ENCODE results near the gene SMYD4.
"Not testable (repeated sequence)": the region's sequence is repeated elsewhere in the genome, so short reads cannot be mapped to it uniquely, and the experiment has no call there.

SMYD4 gene
- 1.2 to 24.3 (median 14.1) reads per million in 18 experiments for total RNA-seq

GRCh38 chr17:1829592-1830257 is at the start of gene SMYD4, which contains the start of gene RPA1:
Gene SMYD4, minus strand, starts transcription at chr17:1829902. Its CDS starts 1,908 bp downstream, at chr17:1827994.
Gene RPA1, plus strand, starts transcription at chr17:1830005. Its CDS starts 89 bp downstream, at chr17:1830094.
- peak; percentile 90 to 93 for DNase-seq

GRCh38 chr17:1878419-1879121 is 48.9 kb upstream of the SMYD4 start:
- DNase-seq = no peak

- DNase-seq = no peak
Observed at GRCh38 chr17:1875597-1875996, 45.9 kb upstream of the SMYD4 start.

- DNase-seq = no peak
Observed at GRCh38 chr17:1873418-1873817, 43.7 kb upstream of the SMYD4 start.

- DNase-seq = no peak
Observed at GRCh38 chr17:1872976-1873375, 43.3 kb upstream of the SMYD4 start.

GRCh38 chr17:1872254-1872653 is 42.6 kb upstream of the SMYD4 start:
- DNase-seq = no peak

GRCh38 chr17:1871756-1872155 is 42.1 kb upstream of the SMYD4 start:
- DNase-seq = no peak

GRCh38 chr17:1870592-1870991 is 40.9 kb upstream of the SMYD4 start:
- no peak for DNase-seq

- DNase-seq = no peak
Observed at GRCh38 chr17:1868090-1868489, 38.4 kb upstream of the SMYD4 start.

- DNase-seq = no peak
Observed at GRCh38 chr17:1867307-1867706, 37.6 kb upstream of the SMYD4 start.

- DNase-seq = peak; percentile 61 to 73
Observed at GRCh38 chr17:1865252-1866037, 35.7 kb upstream of the SMYD4 start.

GRCh38 chr17:1861391-1862010 is 31.8 kb upstream of the SMYD4 start:
- DNase-seq = no peak

GRCh38 chr17:1860978-1861377 is 31.3 kb upstream of the SMYD4 start:
- DNase-seq = no peak

GRCh38 chr17:1856462-1856861 is 26.8 kb upstream of the SMYD4 start:
- not testable (repeated sequence) for DNase-seq

- no peak for DNase-seq
Observed at GRCh38 chr17:1853698-1854097, 24.0 kb upstream of the SMYD4 start.

- DNase-seq = peak; percentile 1 to 11
Observed at GRCh38 chr17:1852327-1852726, 22.6 kb upstream of the SMYD4 start.

- no peak for DNase-seq
Observed at GRCh38 chr17:1847191-1847590, 17.5 kb upstream of the SMYD4 start.

- DNase-seq = no peak
Observed at GRCh38 chr17:1843947-1844346, 14.2 kb upstream of the SMYD4 start.

- DNase-seq = no peak
Observed at GRCh38 chr17:1839516-1839915, 9.8 kb upstream of the SMYD4 start.

- DNase-seq = peak; percentile 43 to 79
Observed at GRCh38 chr17:1834380-1835149, 4.9 kb upstream of the SMYD4 start.

- DNase-seq = no peak
Observed at GRCh38 chr17:1830288-1830687, 586 bp upstream of the SMYD4 start.

- DNase-seq = peak in 1 of 2 donors; percentile 2
Observed at GRCh38 chr17:1829216-1829591, 498 bp downstream of the SMYD4 start.
